ENCODE results near the gene MAP1LC3B2. TPM values are rescaled to one million over a fixed set of nuclear protein-coding genes. Genes with fewer than 3 reads are reported as not detected.

Gene MAP1LC3B2
- total and polyA plus RNA-seq, 12 donors: 0.59 to 4.6 (median 2.2) TPM

- H3K36me3 ChIP-seq: no peaks in the 10 kb centered on the region
- H3K4me3 ChIP-seq: no peak overlapping the region
- no peak for DNase-seq
- no peak for ATAC-seq
- 75 to 92% methylated on average over 2 of the region's 2 CpGs for WGBS, 2 donors
- intact Hi-C loops (cut with DNase I): loop anchor here in 1 of 10 donors (5.0 kb wide), 1 partner anchor 35 kb away; no protein-coding TSS in a partner anchor
- H3K27me3 ChIP-seq: peaks cover 0 to 3% (median 0%) of the 10 kb centered on the region in 7 donors
- peaks cover 0 to 18% (median 8%) of the 10 kb centered on the region in 9 donors for H3K4me1 ChIP-seq
- no peak overlapping the region for H3K27ac ChIP-seq
- no peak for TF ChIP-seq CTCF (IDR thresholded peaks at IDR 0.05)
- H3K9me3 ChIP-seq: peaks cover 0 to 14% (median 5%) of the 10 kb centered on the region in 11 donors
These were observed 28.1 kb downstream of the MAP1LC3B2 start for GRCh38 chr12:116587270-116587669.

GRCh38 chr12:116588390-116589028 lies 29.3 kb downstream of the MAP1LC3B2 start:
- no peak overlapping the region for H3K4me3 ChIP-seq
- H3K36me3 ChIP-seq: no peaks in the 10 kb centered on the region
- H3K4me1 ChIP-seq: peaks cover 0 to 17% (median 12%) of the 10 kb centered on the region in 9 donors
- peaks cover 0 to 14% (median 5%) of the 10 kb centered on the region in 11 donors for H3K9me3 ChIP-seq
- intact Hi-C loops (cut with DNase I): loop anchor here in 1 of 10 donors (5.0 kb wide), 1 partner anchor 36 kb away; no protein-coding TSS in a partner anchor
- H3K27ac ChIP-seq: no peak overlapping the region
- ATAC-seq: no peak
- no peak for DNase-seq
- TF ChIP-seq CTCF (IDR thresholded peaks at IDR 0.05): no peak
- H3K27me3 ChIP-seq: peaks cover 0 to 3% (median 0%) of the 10 kb centered on the region in 7 donors
- 95% methylated on average over 5 of the region's 5 CpGs for WGBS, 2 donors

- DNase-seq: no peak
- H3K27me3 ChIP-seq: peaks cover 0 to 3% (median 0%) of the 10 kb centered on the region in 7 donors
- H3K4me3 ChIP-seq: no peak overlapping the region
- intact Hi-C loops (cut with DNase I): loop anchor here in 1 of 10 donors (5.0 kb wide), 1 partner anchor 37 kb away; no protein-coding TSS in a partner anchor
- 90 to 93% methylated on average over 9 of the region's 9 CpGs for WGBS, 2 donors
- H3K27ac ChIP-seq: no peak overlapping the region
- peaks cover 0 to 28% (median 14%) of the 10 kb centered on the region in 9 donors for H3K4me1 ChIP-seq
- no peak for ATAC-seq
- no peak for TF ChIP-seq CTCF (IDR thresholded peaks at IDR 0.05)
- H3K36me3 ChIP-seq: no peaks in the 10 kb centered on the region
- peaks cover 0 to 11% (median 4%) of the 10 kb centered on the region in 11 donors for H3K9me3 ChIP-seq
These were observed 30.4 kb downstream of the MAP1LC3B2 start for GRCh38 chr12:116589581-116589980.

GRCh38 chr12:116590561-116590960 lies 31.4 kb downstream of the MAP1LC3B2 start:
- Histone ChIP-seq H3K27ac (no peak overlapping the region), H3K4me1 (peaks cover 0 to 36% (median 18%) of the 10 kb centered on the region in 9 donors), H3K4me3 (no peak overlapping the region), H3K36me3 (no peaks in the 10 kb centered on the region), H3K27me3 (peaks cover 0 to 3% (median 0%) of the 10 kb centered on the region in 7 donors), H3K9me3 (peaks cover 0 to under 1% (median 0%) of the 10 kb centered on the region in 11 donors)
- DNase-seq: no peak
- no peak for TF ChIP-seq CTCF (IDR thresholded peaks at IDR 0.05)
- no peak for ATAC-seq
- WGBS, 2 donors: 11 to 23% methylated on average over 1 of the region's 1 CpG
- intact Hi-C loops (cut with DNase I): loop anchor here in 7 of 10 donors (5.0 to 10.0 kb wide), 6 partner anchors 136 to 576 kb away; partner anchors contain the start of gene MED13L (in 1 of the 7)
